RWPE2 (cell line): ENCODE measurements around the gene CYP2A6.
"Not testable (repeated sequence)": the region's sequence is repeated elsewhere in the genome, so short reads cannot be mapped to it uniquely, and the experiment has no call there.

Experiments
- ATAC-seq: fragments of 200-7000 bp; cut with Tn5 transposase; 3 replicates; pipeline ENCODE4 v1.9.1; 2021; ENCODE audit warnings: low read depth
- DNase-seq: peaks from one replicate; pipeline ENCODE4 v3.0.0-alpha.2; 2020; ENCODE audit warnings: low spot score
- H3K27ac ChIP-seq: fragments of 450-650 bp; 2 replicates; pipeline ENCODE4 v1.5.1; 2017; ENCODE audit warnings: mild to moderate bottlenecking; ENCODE audit not compliant: poor library complexity, severe bottlenecking
- H3K27me3 ChIP-seq: fragments of 250-450 bp; sonication (Bioruptor Pico); 2 replicates; pipeline ENCODE4 v1.5.1; 2021; ENCODE audit warnings: mild to moderate bottlenecking, moderate library complexity; ENCODE audit not compliant: insufficient read depth, poor library complexity, severe bottlenecking
- H3K36me3 ChIP-seq: fragments of 250-450 bp; sonication (Bioruptor Pico); 2 replicates; pipeline ENCODE4 v1.5.1; 2020; ENCODE audit warnings: low read depth, mild to moderate bottlenecking, moderate library complexity
- H3K4me1 ChIP-seq: fragments of 250-450 bp; sonication (Bioruptor Pico); 2 replicates; pipeline ENCODE4 v1.5.1; 2021; ENCODE audit warnings: mild to moderate bottlenecking, moderate library complexity; ENCODE audit not compliant: insufficient read depth, poor library complexity, severe bottlenecking
- H3K4me3 ChIP-seq: fragments of 250-450 bp; sonication (Bioruptor Pico); 2 replicates; pipeline ENCODE4 v1.5.1; 2021; ENCODE audit warnings: mild to moderate bottlenecking, moderate library complexity; ENCODE audit not compliant: severe bottlenecking
- H3K9me3 ChIP-seq: fragments of 250-450 bp; sonication (Bioruptor Pico); 2 replicates; pipeline ENCODE4 v1.5.1; 2021; ENCODE audit warnings: mild to moderate bottlenecking, moderate library complexity; ENCODE audit not compliant: severe bottlenecking
- TF ChIP-seq, protein P1 (sequence below): fragments of 450-650 bp; IDR thresholded peaks from one replicate; pipeline ENCODE4 v1.5.1; 2017; ENCODE audit warnings: mild to moderate bottlenecking, moderate library complexity; ENCODE audit not compliant: poor library complexity, severe bottlenecking

CYP2A6 gene

DNA sequence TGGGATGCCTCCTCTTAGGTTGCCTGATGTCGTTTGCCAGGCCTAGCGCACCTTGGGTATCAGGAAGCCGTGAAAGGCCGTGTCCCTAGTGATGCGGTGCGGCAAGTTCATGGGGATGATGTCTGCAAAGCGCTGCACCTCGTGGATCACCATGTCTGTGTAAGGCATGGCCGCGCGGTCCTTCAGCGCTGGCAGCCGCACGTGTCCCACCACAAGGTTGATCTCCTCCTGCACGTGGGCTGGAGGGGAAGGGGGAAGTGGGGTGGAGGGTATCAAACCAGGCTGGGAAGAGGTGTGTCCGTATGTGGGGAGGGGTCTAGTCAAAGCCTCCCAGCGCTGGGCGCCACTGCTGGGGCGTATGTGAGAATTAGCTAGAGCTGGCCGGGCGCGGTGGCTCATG, 28.1 kb downstream of the CYP2A6 start:
- TF ChIP-seq, protein P1, sequence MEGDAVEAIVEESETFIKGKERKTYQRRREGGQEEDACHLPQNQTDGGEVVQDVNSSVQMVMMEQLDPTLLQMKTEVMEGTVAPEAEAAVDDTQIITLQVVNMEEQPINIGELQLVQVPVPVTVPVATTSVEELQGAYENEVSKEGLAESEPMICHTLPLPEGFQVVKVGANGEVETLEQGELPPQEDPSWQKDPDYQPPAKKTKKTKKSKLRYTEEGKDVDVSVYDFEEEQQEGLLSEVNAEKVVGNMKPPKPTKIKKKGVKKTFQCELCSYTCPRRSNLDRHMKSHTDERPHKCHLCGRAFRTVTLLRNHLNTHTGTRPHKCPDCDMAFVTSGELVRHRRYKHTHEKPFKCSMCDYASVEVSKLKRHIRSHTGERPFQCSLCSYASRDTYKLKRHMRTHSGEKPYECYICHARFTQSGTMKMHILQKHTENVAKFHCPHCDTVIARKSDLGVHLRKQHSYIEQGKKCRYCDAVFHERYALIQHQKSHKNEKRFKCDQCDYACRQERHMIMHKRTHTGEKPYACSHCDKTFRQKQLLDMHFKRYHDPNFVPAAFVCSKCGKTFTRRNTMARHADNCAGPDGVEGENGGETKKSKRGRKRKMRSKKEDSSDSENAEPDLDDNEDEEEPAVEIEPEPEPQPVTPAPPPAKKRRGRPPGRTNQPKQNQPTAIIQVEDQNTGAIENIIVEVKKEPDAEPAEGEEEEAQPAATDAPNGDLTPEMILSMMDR = no peak
- DNase-seq = no peak
- no peaks in the 10 kb centered on the region for H3K4me1 ChIP-seq
- no peak overlapping the region for H3K4me3 ChIP-seq
- no peak for ATAC-seq
- H3K36me3 ChIP-seq = no peaks in the 10 kb centered on the region
- no peaks in the 10 kb centered on the region for H3K27me3 ChIP-seq
- H3K9me3 ChIP-seq = no peaks in the 10 kb centered on the region
- no peak overlapping the region for H3K27ac ChIP-seq

DNA sequence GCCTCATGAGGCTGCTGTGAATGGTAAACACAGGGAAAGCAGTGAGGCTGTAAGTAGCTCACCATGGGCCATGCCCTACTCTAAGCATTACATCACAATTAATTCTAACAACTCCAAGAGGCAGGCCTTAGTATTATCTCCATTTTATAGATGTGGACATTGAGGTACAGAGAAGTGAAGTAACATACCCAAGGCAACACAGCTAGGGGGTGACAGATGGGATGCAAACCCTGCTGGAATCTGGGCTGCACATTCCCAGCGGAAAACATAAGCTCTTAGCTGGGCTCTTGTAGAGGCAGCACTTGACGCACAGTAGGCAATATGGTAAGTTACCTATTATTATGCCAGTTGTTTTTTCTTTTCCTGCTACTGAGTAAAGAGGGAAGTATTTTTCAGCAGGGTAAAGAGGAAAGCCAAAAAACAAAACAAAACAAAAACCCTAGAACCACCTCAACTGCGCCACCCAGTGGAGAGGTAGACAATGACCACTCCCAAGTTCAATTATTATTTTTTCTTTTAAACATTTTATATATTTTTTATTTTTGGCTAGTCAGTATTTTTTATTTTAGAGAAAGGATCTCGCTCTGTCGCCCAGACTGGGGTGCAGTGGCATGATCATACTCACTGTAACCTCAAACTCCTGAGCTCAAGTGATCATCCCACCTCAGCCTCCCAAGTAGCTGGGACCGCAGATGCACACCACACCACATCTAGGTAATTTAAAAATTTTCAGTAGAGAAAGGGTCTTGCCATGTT, 30.6 kb downstream of the CYP2A6 start:
- H3K27ac ChIP-seq, H3K4me3 ChIP-seq, H3K4me1 ChIP-seq, ATAC-seq, H3K27me3 ChIP-seq, DNase-seq, H3K9me3 ChIP-seq, H3K36me3 ChIP-seq: not testable (repeated sequence)
- TF ChIP-seq, protein P1 = peak; percentile 79

- not testable (repeated sequence) for H3K36me3 ChIP-seq, H3K27ac ChIP-seq, DNase-seq, H3K4me1 ChIP-seq, H3K4me3 ChIP-seq, H3K9me3 ChIP-seq, H3K27me3 ChIP-seq
- peak; percentile 71 for ATAC-seq
- TF ChIP-seq, protein P1 = peak; percentile 31
Observed at GRCh38 chr19:40818480-40819399, 31.5 kb downstream of the CYP2A6 start.

DNA sequence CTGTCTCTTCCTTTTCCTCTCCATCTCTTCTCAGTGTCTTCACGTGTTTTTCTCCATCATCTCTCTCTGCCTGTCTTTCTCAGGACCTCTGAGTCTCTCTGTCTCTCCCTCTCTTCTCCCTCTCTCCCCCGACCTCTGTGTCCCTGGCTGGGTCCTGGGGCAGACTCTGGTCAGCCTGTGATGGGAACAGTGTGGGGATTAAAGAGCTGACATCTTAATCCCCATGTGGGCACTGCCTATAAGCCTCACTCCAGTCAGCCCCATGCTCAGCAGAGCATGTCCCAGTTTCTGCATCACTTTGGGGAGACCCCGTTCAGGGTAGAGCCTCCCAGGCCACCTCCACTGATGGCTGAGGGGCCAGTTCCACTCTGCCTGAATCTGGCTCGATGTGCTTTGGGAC, 35.0 kb downstream of the CYP2A6 start:
- no peak overlapping the region for H3K27ac ChIP-seq

More for the DNA sequence above, 35.0 kb downstream of the CYP2A6 start:
- no peak overlapping the region for H3K4me3 ChIP-seq
- no peak for DNase-seq
- no peaks in the 10 kb centered on the region for H3K27me3 ChIP-seq
- TF ChIP-seq, protein P1 = no peak
- no peaks in the 10 kb centered on the region for H3K9me3 ChIP-seq
- ATAC-seq = no peak
- H3K36me3 ChIP-seq = no peaks in the 10 kb centered on the region
- peaks cover 2% of the 10 kb centered on the region for H3K4me1 ChIP-seq
